ENCODE data around the gene MOK. TPM values are rescaled to one million over a fixed set of nuclear protein-coding genes. Genes with fewer than 3 reads are reported as not detected.

The MOK gene
- total RNA-seq, 3 donors from 2014 or later (not counting 1 experiment from before 2014, with no cell fraction given), result 3.9 to 6.5 (median 4.7) TPM

- intact Hi-C loops (cut with micrococcal nuclease), result no loop called here
- DNase-seq, result no peak
- Mint-ChIP-seq H3K4me3 (no peak overlapping the region), H3K4me1 (peaks cover 3 to 13% of the 10 kb centered on the region in 2 donors), H3K27ac (peak overlapping the region in 1 of 2 donors; percentile 61), H3K36me3 (no peaks in the 10 kb centered on the region), H3K27me3 (ENCODE audit: low read depth in 2 of 2) (no peaks in the 10 kb centered on the region), H3K9me3 (no peaks in the 10 kb centered on the region)
- no peaks in the 10 kb centered on the region for H3K36me3 ChIP-seq (ENCODE audit: control insufficient read depth, insufficient read depth, low read length)
- no peak for ATAC-seq
- H3K9me3 ChIP-seq (ENCODE audit: control insufficient read depth, insufficient read depth, low read length), result no peaks in the 10 kb centered on the region
- no peaks in the 10 kb centered on the region for H3K4me1 ChIP-seq (ENCODE audit: control insufficient read depth, insufficient read depth, low read length)
- H3K27me3 ChIP-seq (ENCODE audit: control insufficient read depth, insufficient read depth, low read length), result no peaks in the 10 kb centered on the region
- TF ChIP-seq, protein P1, sequence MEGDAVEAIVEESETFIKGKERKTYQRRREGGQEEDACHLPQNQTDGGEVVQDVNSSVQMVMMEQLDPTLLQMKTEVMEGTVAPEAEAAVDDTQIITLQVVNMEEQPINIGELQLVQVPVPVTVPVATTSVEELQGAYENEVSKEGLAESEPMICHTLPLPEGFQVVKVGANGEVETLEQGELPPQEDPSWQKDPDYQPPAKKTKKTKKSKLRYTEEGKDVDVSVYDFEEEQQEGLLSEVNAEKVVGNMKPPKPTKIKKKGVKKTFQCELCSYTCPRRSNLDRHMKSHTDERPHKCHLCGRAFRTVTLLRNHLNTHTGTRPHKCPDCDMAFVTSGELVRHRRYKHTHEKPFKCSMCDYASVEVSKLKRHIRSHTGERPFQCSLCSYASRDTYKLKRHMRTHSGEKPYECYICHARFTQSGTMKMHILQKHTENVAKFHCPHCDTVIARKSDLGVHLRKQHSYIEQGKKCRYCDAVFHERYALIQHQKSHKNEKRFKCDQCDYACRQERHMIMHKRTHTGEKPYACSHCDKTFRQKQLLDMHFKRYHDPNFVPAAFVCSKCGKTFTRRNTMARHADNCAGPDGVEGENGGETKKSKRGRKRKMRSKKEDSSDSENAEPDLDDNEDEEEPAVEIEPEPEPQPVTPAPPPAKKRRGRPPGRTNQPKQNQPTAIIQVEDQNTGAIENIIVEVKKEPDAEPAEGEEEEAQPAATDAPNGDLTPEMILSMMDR (IDR thresholded peaks at IDR 0.05), result no peak
- H3K4me3 ChIP-seq (ENCODE audit: low read length), result no peak overlapping the region
- 90% methylated on average over 7 of the region's 7 CpGs for WGBS (ENCODE audit: insufficient coverage)
- H3K27ac ChIP-seq (ENCODE audit: low read length), result no peak overlapping the region
These were observed 79.6 kb downstream of the MOK start for GRCh38 chr14:102225386-102225785.

DNA sequence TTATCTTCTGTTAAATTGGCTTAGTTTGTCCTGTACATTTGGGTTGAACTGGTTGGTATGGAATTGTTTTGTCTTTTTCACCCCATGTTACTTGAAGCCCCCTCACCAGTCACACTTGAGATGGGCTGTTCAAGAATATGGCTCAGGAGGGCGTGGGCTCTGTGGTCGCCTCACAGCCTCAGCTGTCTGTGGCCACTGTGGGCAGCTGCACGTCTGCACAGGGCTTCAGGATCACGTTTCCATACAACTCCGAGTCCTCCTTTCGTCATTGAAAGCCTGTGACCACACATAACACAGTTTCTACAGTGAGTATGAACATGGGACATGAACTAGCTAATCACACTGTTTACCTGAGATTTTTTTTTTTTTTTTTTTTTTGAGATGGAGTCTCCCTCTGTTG lies 81.3 kb downstream of the MOK start:
- DNase-seq, result no peak
- Histone ChIP-seq H3K4me3 (ENCODE audit: low read length) (no peak overlapping the region), H3K27me3 (ENCODE audit: control insufficient read depth, insufficient read depth, low read length) (no peaks in the 10 kb centered on the region), H3K36me3 (ENCODE audit: control insufficient read depth, insufficient read depth, low read length) (peaks cover 2% of the 10 kb centered on the region), H3K4me1 (ENCODE audit: control insufficient read depth, insufficient read depth, low read length) (no peaks in the 10 kb centered on the region), H3K9me3 (ENCODE audit: control insufficient read depth, insufficient read depth, low read length) (no peaks in the 10 kb centered on the region), H3K27ac (ENCODE audit: low read length) (no peak overlapping the region)
- no peaks in the 10 kb centered on the region for H3K9me3 Mint-ChIP-seq
- TF ChIP-seq, protein P1 (IDR thresholded peaks at IDR 0.05), result no peak
- H3K27me3 Mint-ChIP-seq (ENCODE audit: low read depth in 2 of 2), result no peaks in the 10 kb centered on the region
- no peak overlapping the region for H3K4me3 Mint-ChIP-seq
- H3K27ac Mint-ChIP-seq, result no peak overlapping the region
- intact Hi-C loops (cut with micrococcal nuclease), result no loop called here
- H3K4me1 Mint-ChIP-seq, result peaks cover 3 to 13% of the 10 kb centered on the region in 2 donors
- 69% methylated on average over 6 of the region's 6 CpGs for WGBS (ENCODE audit: insufficient coverage)
- H3K36me3 Mint-ChIP-seq, result no peaks in the 10 kb centered on the region
- ATAC-seq, result peak in 1 of 3 donors; percentile 34

DNA sequence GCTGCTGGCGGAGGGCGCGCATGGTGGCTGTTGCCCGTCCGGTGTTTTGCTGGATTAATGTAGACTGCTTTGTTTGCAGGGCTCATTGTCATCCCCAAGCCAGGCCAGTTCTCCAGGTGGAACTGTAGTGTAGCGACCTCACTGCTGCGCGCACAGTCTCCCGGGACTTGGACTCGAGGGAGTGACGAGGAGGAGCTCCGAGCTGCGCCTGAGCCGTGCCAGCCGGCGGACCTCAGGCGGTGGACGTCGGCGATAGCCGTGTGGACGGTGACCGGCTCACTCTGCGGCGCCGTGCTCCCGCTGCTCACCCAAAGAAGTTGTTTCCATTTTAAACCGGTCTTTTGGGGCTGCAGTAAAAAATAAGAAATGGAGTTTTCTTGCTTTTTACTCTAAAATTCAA lies 82.2 kb downstream of the MOK start:
- Histone ChIP-seq H3K27ac (ENCODE audit: low read length) (no peak overlapping the region), H3K36me3 (ENCODE audit: control insufficient read depth, insufficient read depth, low read length) (peaks cover 2% of the 10 kb centered on the region), H3K4me3 (ENCODE audit: low read length) (no peak overlapping the region), H3K9me3 (ENCODE audit: control insufficient read depth, insufficient read depth, low read length) (no peaks in the 10 kb centered on the region), H3K4me1 (ENCODE audit: control insufficient read depth, insufficient read depth, low read length) (no peaks in the 10 kb centered on the region), H3K27me3 (ENCODE audit: control insufficient read depth, insufficient read depth, low read length) (no peaks in the 10 kb centered on the region)
- TF ChIP-seq, protein P1 (IDR thresholded peaks at IDR 0.05), result no peak
- no peak overlapping the region for H3K4me3 Mint-ChIP-seq
- 98% methylated on average over 26 of the region's 28 CpGs for WGBS (ENCODE audit: insufficient coverage)
- H3K4me1 Mint-ChIP-seq, result peaks cover 3 to 13% of the 10 kb centered on the region in 2 donors
- intact Hi-C loops (cut with micrococcal nuclease), result no loop called here
- no peaks in the 10 kb centered on the region for H3K27me3 Mint-ChIP-seq (ENCODE audit: low read depth in 2 of 2)
- no peak overlapping the region for H3K27ac Mint-ChIP-seq
- H3K9me3 Mint-ChIP-seq, result no peaks in the 10 kb centered on the region
- ATAC-seq (no peak), DNase-seq (no peak)
- no peaks in the 10 kb centered on the region for H3K36me3 Mint-ChIP-seq

- no peak overlapping the region for H3K27ac Mint-ChIP-seq
- H3K4me3 Mint-ChIP-seq, result no peak overlapping the region
- intact Hi-C loops (cut with micrococcal nuclease), result no loop called here
- H3K36me3 ChIP-seq (ENCODE audit: control insufficient read depth, insufficient read depth, low read length), result peaks cover 2% of the 10 kb centered on the region
- TF ChIP-seq, protein P1 (IDR thresholded peaks at IDR 0.05), result no peak
- H3K4me3 ChIP-seq (ENCODE audit: low read length), result no peak overlapping the region
- H3K9me3 Mint-ChIP-seq, result no peaks in the 10 kb centered on the region
- no peaks in the 10 kb centered on the region for H3K27me3 ChIP-seq (ENCODE audit: control insufficient read depth, insufficient read depth, low read length)
- 93% methylated on average over 13 of the region's 13 CpGs for WGBS (ENCODE audit: insufficient coverage)
- no peaks in the 10 kb centered on the region for H3K4me1 ChIP-seq (ENCODE audit: control insufficient read depth, insufficient read depth, low read length)
- no peak overlapping the region for H3K27ac ChIP-seq (ENCODE audit: low read length)
- H3K9me3 ChIP-seq (ENCODE audit: control insufficient read depth, insufficient read depth, low read length), result no peaks in the 10 kb centered on the region
- DNase-seq (no peak), ATAC-seq (no peak)
- H3K36me3 Mint-ChIP-seq, result no peaks in the 10 kb centered on the region
- H3K4me1 Mint-ChIP-seq, result peaks cover 3 to 13% of the 10 kb centered on the region in 2 donors
- no peaks in the 10 kb centered on the region for H3K27me3 Mint-ChIP-seq (ENCODE audit: low read depth in 2 of 2)
These were observed 82.9 kb downstream of the MOK start for GRCh38 chr14:102222009-102222575.

Data from natural killer cell (primary cell).